OCI-LY7 (cell line): ENCODE results near the gene PCYT2. TPM values are rescaled to one million over a fixed set of nuclear protein-coding genes. Genes with fewer than 3 reads are reported as not detected.
"Not testable (repeated sequence)": the region's sequence is repeated elsewhere in the genome, so short reads cannot be mapped to it uniquely, and the experiment has no call there.

ENCODE experiments used
- BruUV-seq: library from RNA; stranded (reverse); fragments of 400-500 nt; replicated peaks from 2 replicates; lab custom pipeline; 2021; lab: Mats Ljungman, UMichigan
- CTCF ChIA-PET: fragments of 300-600 bp; sonication (Branson Sonifier 250); formaldehyde crosslinking; loops from one replicate; lab custom pipeline; 2022; ENCODE audit warnings: antibody characterized with exemption; ENCODE audit not compliant: unreplicated experiment; lab: Charles Lee
- POLR2A ChIA-PET: fragments of 300-600 bp; sonication (Branson Sonifier 250); formaldehyde crosslinking; loops from one replicate; lab custom pipeline; 2022; ENCODE audit warnings: antibody characterized with exemption; lab: Charles Lee
- DNase-seq: peaks from one replicate; pipeline ENCODE4 v3.0.0-alpha.2; 2015; ENCODE audit warnings: low spot score
- H2AFZ ChIP-seq: fragments of 200-600 bp; sonication (generic), shearing (Covaris generic); 2 replicates; pipeline ENCODE4 v1.6.1; 2014; ENCODE audit warnings: mild to moderate bottlenecking, antibody characterized with exemption, low read length, moderate library complexity
- H3K27ac ChIP-seq: fragments of 200-600 bp; sonication (generic); 2 replicates; pipeline ENCODE4 v1.5.1; 2014; ENCODE audit warnings: mixed run types, low read depth, mild to moderate bottlenecking, moderate library complexity, low read length, inconsistent platforms; ENCODE audit not compliant: poor library complexity, severe bottlenecking
- H3K36me3 ChIP-seq: fragments of 200-600 bp; sonication (generic); 2 replicates; pipeline ENCODE4 v1.6.1; 2014; ENCODE audit warnings: mild to moderate bottlenecking, antibody characterized with exemption, low read length, moderate library complexity, mixed read lengths; ENCODE audit not compliant: insufficient read depth
- H3K4me1 ChIP-seq: fragments of 200-600 bp; sonication (generic); 2 replicates; pipeline ENCODE4 v1.5.1; 2014; ENCODE audit warnings: mild to moderate bottlenecking, low read length; ENCODE audit not compliant: insufficient read depth, poor library complexity, severe bottlenecking
- H3K4me2 ChIP-seq: fragments of 200-600 bp; sonication (generic); 2 replicates; pipeline ENCODE4 v1.6.1; 2014; ENCODE audit warnings: mild to moderate bottlenecking, low read length
- H3K4me3 ChIP-seq: fragments of 200-600 bp; sonication (generic); 2 replicates; pipeline ENCODE4 v1.5.1; 2014; ENCODE audit warnings: mild to moderate bottlenecking, low read depth, low read length; ENCODE audit not compliant: poor library complexity, severe bottlenecking
- H3K79me2 ChIP-seq: fragments of 200-600 bp; sonication (generic); 2 replicates; pipeline ENCODE4 v1.6.1; 2016; ENCODE audit warnings: low read depth, mild to moderate bottlenecking, low read length, moderate library complexity, mixed read lengths; ENCODE audit not compliant: insufficient read depth
- H3K9me2 ChIP-seq: fragments of 200-600 bp; sonication (generic); 2 replicates; pipeline ENCODE4 v1.6.1; 2016; ENCODE audit warnings: mild to moderate bottlenecking, low read length, mixed read lengths; ENCODE audit not compliant: insufficient read depth
- H3K9me3 ChIP-seq: fragments of 200-600 bp; sonication (generic); 2 replicates; pipeline ENCODE4 v1.6.1; 2014; ENCODE audit warnings: mild to moderate bottlenecking, mixed run types, low read length, mixed read lengths
- H4K20me1 ChIP-seq: fragments of 200-600 bp; sonication (generic); 2 replicates; pipeline ENCODE4 v1.6.1; 2014; ENCODE audit warnings: mild to moderate bottlenecking, antibody characterized with exemption, low read length, moderate library complexity, mixed read lengths; ENCODE audit not compliant: insufficient read depth
- CTCF ChIP-seq: fragments of 200-600 bp; sonication (generic); conservative IDR thresholded peaks from 2 replicates; pipeline ENCODE4 v1.5.1; 2014; ENCODE audit warnings: mild to moderate bottlenecking, antibody characterized with exemption, low read length, moderate library complexity, mixed read lengths
- EZH2phosphoT487 ChIP-seq: fragments of 200-600 bp; sonication (generic); IDR thresholded peaks from 2 replicates; pipeline ENCODE4 v1.6.1; 2018; ENCODE audit warnings: low read depth, borderline replicate concordance, mild to moderate bottlenecking, mixed run types, antibody characterized with exemption, low read length, moderate library complexity, mixed read lengths
- intact Hi-C: fragments of 100-400 bp; cut with micrococcal nuclease; formaldehyde crosslinking; loops from one replicate; pipeline ENCODE4 v1.10.0; 2022; ENCODE audit not compliant: unreplicated experiment
- total RNA-seq, 2 experiments: library from RNA; depleted of rRNA in 1 of 2; stranded (reverse); fragments of >200 nt in 1 of 2; shearing (Covaris generic) in 1 of 2; gene quantifications; 2 replicates each; pipeline ENCODE4 v1.2.3, GENCODE V29; 2014 to 2022

The PCYT2 gene
- total RNA-seq, 2 experiments from 2014 or later: 70.1 to 104 TPM

GRCh38 chr17:81954131-81955057, 43.2 kb upstream of the PCYT2 start:
- no peaks in the 10 kb centered on the region for H3K9me2 ChIP-seq
- no peaks in the 10 kb centered on the region for H4K20me1 ChIP-seq
- H3K4me2 ChIP-seq: no peak overlapping the region
- no TSS peak for BruUV-seq
- no peaks in the 10 kb centered on the region for H3K79me2 ChIP-seq
- no peaks in the 10 kb centered on the region for H3K36me3 ChIP-seq
- H3K4me1 ChIP-seq: peaks cover 14% of the 10 kb centered on the region
- H3K9me3 ChIP-seq: no peaks in the 10 kb centered on the region
- TF ChIP-seq CTCF (no peak), EZH2phosphoT487 (no peak)
- POLR2A ChIA-PET: no interaction called here
- intact Hi-C loops: no loop called here
- H3K4me3 ChIP-seq: no peak overlapping the region
- H3K27ac ChIP-seq: no peak overlapping the region
- CTCF ChIA-PET: no interaction called here
- H2AFZ ChIP-seq: no peak overlapping the region
- DNase-seq: no peak

- H3K4me1 ChIP-seq, intact Hi-C loops, H3K9me2 ChIP-seq, H3K4me2 ChIP-seq, H3K27ac ChIP-seq, H2AFZ ChIP-seq, H3K4me3 ChIP-seq, CTCF ChIA-PET, H3K79me2 ChIP-seq, H3K36me3 ChIP-seq, POLR2A ChIA-PET, H3K9me3 ChIP-seq, H4K20me1 ChIP-seq, BruUV-seq: not testable (repeated sequence)
- TF ChIP-seq CTCF: peak; percentile 52
- DNase-seq: peak; percentile 43
Measured at GRCh38 chr17:81953443-81953842, 42.2 kb upstream of the PCYT2 start.

GRCh38 chr17:81952792-81953228, 41.6 kb upstream of the PCYT2 start:
- H3K4me2 ChIP-seq: no peak overlapping the region

More at GRCh38 chr17:81952792-81953228, 41.6 kb upstream of the PCYT2 start:
- no peaks in the 10 kb centered on the region for H3K36me3 ChIP-seq
- H3K9me2 ChIP-seq: no peaks in the 10 kb centered on the region
- H3K9me3 ChIP-seq: no peaks in the 10 kb centered on the region
- H4K20me1 ChIP-seq: no peaks in the 10 kb centered on the region
- H3K4me1 ChIP-seq: peaks cover 8% of the 10 kb centered on the region
- intact Hi-C loops: no loop called here
- TF ChIP-seq EZH2phosphoT487 (no peak), CTCF (no peak)
- no peak overlapping the region for H2AFZ ChIP-seq
- ChIA-PET POLR2A (no interaction called here), CTCF (no interaction called here)
- no peaks in the 10 kb centered on the region for H3K79me2 ChIP-seq
- no peak overlapping the region for H3K27ac ChIP-seq
- BruUV-seq: no TSS peak
- DNase-seq: no peak
- H3K4me3 ChIP-seq: no peak overlapping the region
